H1 (cell line): ENCODE results near the gene SYP.

ENCODE experiments used
- CTCF ChIP-seq, 3 experiments: IDR thresholded peaks; 1 replicate in 2 of 3; 2 replicates in 1 of 3; pipeline versions ENCODE4 v1.5.1 to v1.6.1; 2011; ENCODE audit warnings: low read length in 3 of 3, mild to moderate bottlenecking in 3 of 3, inconsistent platforms in 2 of 3, low read depth in 1 of 3, moderate library complexity in 1 of 3; ENCODE audit not compliant: insufficient read depth in 1 of 3; ENCODE audit errors: control extremely low read depth in 1 of 3
- EP300 ChIP-seq, 2 experiments: IDR thresholded peaks; 1 replicate in 1 of 2; 2 replicates in 1 of 2; pipeline ENCODE4 v1.6.1; 2011 to 2012; ENCODE audit warnings: low read depth in 2 of 2, low read length in 2 of 2, mild to moderate bottlenecking in 2 of 2, borderline replicate concordance in 1 of 2, inconsistent platforms in 1 of 2, moderate library complexity in 1 of 2
- JUND ChIP-seq: IDR thresholded peaks from 2 replicates; pipeline ENCODE4 v1.6.1; 2011; ENCODE audit warnings: mild to moderate bottlenecking, improper control_type of control experiment, low read length
- KDM1A ChIP-seq: fragments of 200-600, 300-600 bp; sonication (generic); IDR thresholded peaks from 2 replicates; pipeline ENCODE4 v1.7.1; 2016; ENCODE audit warnings: mild to moderate bottlenecking, low read length, borderline replicate concordance
- KDM5A ChIP-seq: fragments of 200-600 bp; IDR thresholded peaks from 2 replicates; pipeline ENCODE4 v1.7.1; 2012; ENCODE audit warnings: mild to moderate bottlenecking, low read length, inconsistent platforms, mixed read lengths
- POLR2A ChIP-seq, 2 experiments: IDR thresholded peaks; 1 replicate in 1 of 2; 2 replicates in 1 of 2; pipeline ENCODE4 v1.6.1; 2011; ENCODE audit warnings: low read depth in 2 of 2, low read length in 2 of 2, mild to moderate bottlenecking in 2 of 2; ENCODE audit errors: control extremely low read depth in 1 of 2
- POLR2AphosphoS5 ChIP-seq: IDR thresholded peaks from 2 replicates; pipeline ENCODE4 v1.6.1; 2011; ENCODE audit warnings: low read depth, low read length
- RNF2 ChIP-seq: fragments of 200-900, 300-1000 bp; sonication (generic); IDR thresholded peaks from 2 replicates; pipeline ENCODE4 v1.7.1; 2016; ENCODE audit warnings: borderline replicate concordance, low read depth, mild to moderate bottlenecking, antibody characterized with exemption, low read length; ENCODE audit not compliant: poor library complexity, severe bottlenecking; ENCODE audit errors: missing control alignments
- SIN3A ChIP-seq, 2 experiments: IDR thresholded peaks in 1 of 2; conservative IDR thresholded peaks in 1 of 2; 2 replicates each; pipeline ENCODE4 v1.6.1; 2011 to 2012; ENCODE audit warnings: low read length in 2 of 2, improper control_type of control experiment in 1 of 2, low read depth in 1 of 2, mild to moderate bottlenecking in 1 of 2
- SIRT6 ChIP-seq: IDR thresholded peaks from one replicate; pipeline ENCODE4 v1.7.1; 2012; ENCODE audit warnings: low read length, inconsistent platforms
- SIX5 ChIP-seq: IDR thresholded peaks from 2 replicates; pipeline ENCODE4 v1.6.1; 2011; ENCODE audit warnings: mild to moderate bottlenecking, low read depth, low read length
- SP4 ChIP-seq: IDR thresholded peaks from 2 replicates; pipeline ENCODE4 v1.6.1; 2012; ENCODE audit warnings: low read length, inconsistent platforms
- YY1 ChIP-seq: IDR thresholded peaks from 2 replicates; pipeline ENCODE4 v1.6.1; 2011; ENCODE audit warnings: low read depth, mild to moderate bottlenecking, low read length
- ZNF274 ChIP-seq: IDR thresholded peaks from 2 replicates; pipeline ENCODE4 v1.7.0; 2012; ENCODE audit warnings: low read length, borderline replicate concordance; ENCODE audit errors: extremely low read depth

- TF ChIP-seq SP4 = no peak
- TF ChIP-seq CTCF (IDR thresholded peaks at IDR 0.05; ENCODE audit: control extremely low read depth in 1 of 3, insufficient read depth in 1 of 3, low read depth in 1 of 3, low read length in 3 of 3) = no peak
- TF ChIP-seq SIX5 = no peak
- no peak for TF ChIP-seq ZNF274
- TF ChIP-seq EP300 (IDR thresholded peaks at IDR 0.05; ENCODE audit: borderline replicate concordance in 1 of 2, low read depth in 2 of 2, low read length in 2 of 2) = no peak
- no peak for TF ChIP-seq JUND
- TF ChIP-seq RNF2 = no peak
- no peak for TF ChIP-seq SIN3A (conservative IDR thresholded peaks at IDR 0.05 in 1 of 2, IDR thresholded peaks at IDR 0.05 in 1 of 2; ENCODE audit: low read depth in 1 of 2, low read length in 2 of 2)
- TF ChIP-seq SIRT6 = no peak
- TF ChIP-seq YY1 = no peak
- TF ChIP-seq POLR2AphosphoS5 = no peak
- no peak for TF ChIP-seq POLR2A (IDR thresholded peaks at IDR 0.05; ENCODE audit: control extremely low read depth in 1 of 2, low read depth in 2 of 2, low read length in 2 of 2)
- no peak for TF ChIP-seq KDM1A
- TF ChIP-seq KDM5A = no peak
Observed at GRCh38 chrX:49183701-49184281, 16.2 kb downstream of the SYP start.
